Smooth muscle cell of the umbilical artery (primary cell): ENCODE data around the gene DTD1. TPM values are rescaled to one million over a fixed set of nuclear protein-coding genes. Genes with fewer than 3 reads are reported as not detected.

Experiments used
- total RNA-seq: library from RNA; depleted of rRNA; stranded (reverse); fragments of >200 nt; gene quantifications from 2 replicates; pipeline ENCODE4 v1.2.3, GENCODE V29; 2014

The DTD1 gene, protein sequence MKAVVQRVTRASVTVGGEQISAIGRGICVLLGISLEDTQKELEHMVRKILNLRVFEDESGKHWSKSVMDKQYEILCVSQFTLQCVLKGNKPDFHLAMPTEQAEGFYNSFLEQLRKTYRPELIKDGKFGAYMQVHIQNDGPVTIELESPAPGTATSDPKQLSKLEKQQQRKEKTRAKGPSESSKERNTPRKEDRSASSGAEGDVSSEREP
- 56.7 and 78.3 TPM in 2 replicates for total RNA-seq

DNA sequence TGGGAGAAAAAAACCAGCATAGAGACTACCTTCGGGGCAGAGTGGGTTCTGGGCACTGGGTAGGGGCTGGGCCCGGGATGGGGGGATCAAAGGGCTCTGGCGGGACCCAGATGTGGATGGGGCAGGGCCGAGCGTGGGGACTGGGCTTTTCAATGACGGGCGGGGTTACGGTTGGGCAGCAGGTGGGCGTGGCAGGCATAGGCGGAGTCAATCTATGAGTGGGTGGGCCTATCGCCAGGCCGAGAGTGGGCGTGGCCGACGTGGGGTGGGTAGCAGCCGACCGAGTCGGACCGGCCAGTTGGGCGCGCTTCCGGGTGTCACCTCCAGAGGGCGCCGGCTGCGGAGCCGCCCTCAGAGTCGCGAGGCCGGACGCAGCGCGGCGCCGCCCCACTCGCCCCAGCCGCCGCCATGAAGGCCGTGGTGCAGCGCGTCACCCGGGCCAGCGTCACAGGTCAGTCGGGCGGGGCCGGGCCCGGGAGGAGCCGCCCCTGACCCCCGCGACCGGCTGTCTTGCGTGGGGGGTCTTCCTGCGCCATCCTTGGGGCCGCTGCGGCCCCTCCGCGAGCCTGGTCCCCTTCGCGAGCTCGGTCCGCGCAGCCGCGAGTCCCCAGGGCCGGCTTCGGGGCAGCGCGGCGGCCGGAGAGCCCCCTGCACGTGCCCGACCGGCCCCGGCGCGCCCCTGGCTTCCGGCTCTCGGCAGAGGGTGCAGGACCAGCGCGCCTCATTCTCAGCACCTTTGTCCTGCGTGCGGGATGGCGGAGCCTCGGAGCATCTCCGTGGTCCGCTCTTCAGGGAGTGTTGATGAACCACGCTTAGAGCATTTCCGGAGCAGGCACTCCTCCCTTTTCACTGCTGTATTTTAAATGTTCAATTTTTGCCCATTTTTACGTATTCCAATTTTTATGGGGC lies at the start of gene DTD1:
TSS of gene DTD1 (plus strand) at position 390 of the 909 bp plus-strand sequence. CDS start at position 409, 19 bp downstream.

DNA sequence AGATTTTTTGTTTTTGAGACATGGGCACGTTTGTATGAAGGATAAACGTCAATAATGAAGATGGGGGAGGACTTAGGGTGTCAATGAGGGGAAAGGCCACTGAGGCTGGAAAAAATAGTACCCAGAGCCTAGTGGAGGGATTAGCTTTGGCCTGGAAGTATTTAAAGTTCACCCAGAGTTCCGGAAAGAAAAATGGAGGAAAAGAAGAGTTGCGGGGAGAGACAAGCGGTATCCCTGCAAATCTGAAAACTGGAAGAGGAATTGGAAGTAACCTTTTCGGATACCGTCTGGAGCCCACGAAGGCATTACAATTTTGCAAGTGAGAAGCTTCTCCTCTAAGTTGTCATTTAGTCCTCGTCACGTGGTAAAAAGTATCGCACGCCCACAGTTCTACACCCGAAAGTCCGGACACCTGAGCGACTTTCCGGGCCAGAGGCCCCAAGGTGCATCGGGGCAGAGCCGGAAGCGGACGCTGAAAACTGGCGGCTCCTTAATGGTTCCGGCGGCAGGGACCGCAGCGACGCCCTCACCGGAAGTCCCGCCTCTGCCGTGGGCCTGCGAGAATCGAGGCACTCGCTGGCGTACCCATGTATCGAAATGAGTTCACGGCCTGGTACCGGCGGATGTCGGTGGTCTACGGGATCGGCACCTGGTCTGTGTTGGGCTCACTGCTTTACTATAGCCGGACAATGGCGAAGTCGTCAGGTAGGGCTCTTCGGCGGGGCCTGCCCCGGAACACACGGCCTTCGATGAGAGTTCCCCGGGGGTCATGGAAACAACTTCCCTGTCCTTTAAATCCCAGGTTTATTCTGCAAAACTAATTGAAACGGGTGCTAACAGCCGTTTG lies 20.7 kb upstream of the DTD1 start, which contains the start of gene SMIM26:
TSS of gene SMIM26 (plus strand) at position 541 of the 847 bp plus-strand sequence. CDS start at position 588, 47 bp downstream.

GRCh38 chr20:18813483-18813882 lies 225.6 kb downstream of the DTD1 start, which contains the start of gene SCP2D1:
TSS of gene SCP2D1 (plus strand) at chr20:18813783. CDS start at chr20:18813816, 33 bp downstream.

Other genes with a start within 250 kb of the DTD1 start
- 1.2 and 1.5 TPM in 2 replicates for gene DZANK1, start 121.0 kb upstream of the DTD1 start, total RNA-seq
- 12.5 and 13.3 TPM in 2 replicates for gene POLR3F, start 120.7 kb upstream of the DTD1 start, total RNA-seq
- gene RBBP9, start 90.8 kb upstream of the DTD1 start, total RNA-seq, result 17.2 and 17.4 TPM in 2 replicates
- gene SEC23B, start 80.1 kb upstream of the DTD1 start, total RNA-seq, result 62.7 and 95.8 TPM in 2 replicates
- 41.4 and 98.9 TPM in 2 replicates for gene SMIM26, start 20.6 kb upstream of the DTD1 start, total RNA-seq
- not detected in 2 replicates for gene SCP2D1, start 225.7 kb downstream of the DTD1 start, total RNA-seq